Stimulated activated CD8-positive, alpha-beta memory T cell treated with anti-CD3 and anti-CD28 coated beads, Interleukin-7, amount 100 ng/mL, for 4 hours (primary cell): ENCODE results near the gene TNNT2.

Experiments used
- DNase-seq, 2 donors: peaks; one replicate each; pipeline ENCODE4 v3.0.0-alpha.2; 2020; ENCODE audit warnings: low read depth in 2 of 2

TNNT2 gene

DNA sequence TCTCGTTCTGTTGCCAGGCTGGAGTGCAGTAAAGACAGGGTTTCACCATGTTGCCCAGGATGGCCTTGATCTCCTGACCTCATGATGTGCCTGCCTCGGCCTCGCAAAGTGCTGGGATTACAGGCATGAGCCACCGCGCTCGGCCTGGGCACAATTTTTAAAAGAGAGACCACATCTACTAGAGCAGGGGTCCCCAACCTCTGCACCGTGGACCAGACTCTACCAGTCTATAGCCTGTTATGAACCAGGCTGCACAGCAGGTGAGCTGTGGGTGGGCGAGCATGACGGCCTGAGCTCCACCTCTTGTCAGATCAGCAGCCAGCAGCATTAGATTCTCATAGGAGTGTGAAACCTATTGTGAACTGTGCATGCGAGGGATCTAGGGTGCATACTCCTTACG, 20.8 kb downstream of the TNNT2 start:
- no peak for DNase-seq

DNA sequence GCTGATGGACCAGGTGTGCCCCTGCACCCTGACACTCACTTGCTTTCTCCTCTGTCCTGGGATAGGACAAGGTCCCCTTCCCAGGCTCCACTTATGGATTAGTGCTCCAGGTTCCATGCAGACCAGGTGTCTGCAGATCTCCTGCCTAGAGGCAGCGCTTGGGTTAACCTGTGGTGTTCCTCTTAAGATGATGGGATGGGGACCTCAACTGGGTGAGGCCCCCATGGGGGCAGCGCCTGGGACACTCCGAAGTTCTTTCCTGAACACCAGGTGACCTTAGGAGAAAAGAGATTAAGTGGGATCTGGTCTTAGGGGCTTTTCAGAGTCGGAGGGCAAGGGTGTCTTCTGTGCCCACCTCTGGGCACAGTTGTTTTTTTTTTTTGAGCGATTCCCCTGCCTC, 21.2 kb downstream of the TNNT2 start:
- DNase-seq = no peak

DNA sequence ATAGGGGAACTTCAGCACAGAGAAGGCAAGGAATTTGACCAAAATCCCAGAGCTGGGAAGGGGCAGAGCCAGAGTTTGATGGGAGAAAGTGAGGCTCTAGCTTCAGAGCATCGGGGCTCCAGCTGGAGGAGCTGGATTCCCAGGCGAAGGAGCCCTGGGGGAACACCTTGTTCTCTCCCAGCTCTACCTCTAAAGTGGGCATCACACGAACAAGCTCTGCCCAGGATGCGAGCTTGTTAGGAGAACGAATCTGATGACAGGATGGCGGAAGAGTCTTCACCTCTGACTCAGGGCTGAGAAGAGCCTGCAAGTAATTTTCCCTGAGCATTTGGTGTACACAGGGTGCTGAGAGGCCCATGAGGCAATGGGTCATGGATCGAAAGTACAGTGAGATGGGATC, 22.0 kb downstream of the TNNT2 start:
- DNase-seq = no peak

DNA sequence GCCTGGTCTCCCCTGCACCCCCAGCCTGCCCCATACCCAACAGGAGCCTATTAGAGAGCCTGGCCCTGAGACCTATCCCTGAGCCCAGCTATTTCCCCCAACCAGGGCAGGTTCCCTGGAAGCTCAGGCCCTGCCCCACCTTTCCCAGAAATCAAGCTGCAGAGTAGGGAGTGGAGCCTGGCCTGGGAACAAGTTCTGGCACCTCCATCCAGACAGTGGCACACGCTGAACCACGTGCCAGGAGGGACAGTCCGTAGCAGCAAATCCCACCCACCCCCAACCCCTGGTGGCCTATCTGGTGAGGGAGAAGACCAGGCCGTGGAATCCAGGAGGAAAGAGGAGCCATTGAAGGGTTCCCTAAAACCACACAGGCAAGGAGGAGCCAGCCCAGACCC, 22.6 kb downstream of the TNNT2 start:
- DNase-seq = no peak

DNA sequence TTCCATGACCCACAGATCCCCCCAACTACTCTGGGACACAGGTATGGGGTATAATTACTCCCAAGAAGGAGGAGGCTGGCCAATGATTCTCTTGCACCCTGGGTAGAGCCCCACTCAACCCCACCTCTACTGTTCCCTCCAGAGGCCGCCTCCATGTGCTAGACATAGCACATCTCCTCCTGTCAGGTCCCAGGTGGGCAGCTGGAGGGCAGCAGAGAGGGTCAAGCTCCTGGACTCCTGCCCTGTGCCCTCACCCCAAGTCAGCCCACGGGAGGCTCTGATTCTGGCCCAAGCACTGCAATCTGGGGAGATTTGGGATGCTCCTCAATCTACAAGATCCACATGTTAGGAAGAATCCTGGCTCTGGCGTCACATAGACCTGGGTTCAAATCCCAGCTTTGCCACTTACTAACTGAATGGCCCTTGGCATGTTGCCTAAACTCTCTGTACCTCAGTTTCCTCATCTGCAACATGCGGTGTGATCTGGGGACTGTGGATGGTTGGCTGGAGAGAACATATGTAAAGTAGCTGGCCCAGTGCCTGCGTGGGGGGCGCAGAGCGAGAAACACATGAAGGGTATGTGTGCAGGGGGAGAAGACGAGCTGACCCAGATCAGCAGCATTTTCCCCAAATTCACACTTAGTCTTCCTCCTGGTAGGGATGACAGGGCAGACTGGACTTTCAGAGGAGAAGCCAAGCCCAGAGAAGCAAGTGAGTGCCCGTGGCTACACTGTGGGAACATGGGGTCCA, 23.2 kb downstream of the TNNT2 start:
- no peak for DNase-seq

DNA sequence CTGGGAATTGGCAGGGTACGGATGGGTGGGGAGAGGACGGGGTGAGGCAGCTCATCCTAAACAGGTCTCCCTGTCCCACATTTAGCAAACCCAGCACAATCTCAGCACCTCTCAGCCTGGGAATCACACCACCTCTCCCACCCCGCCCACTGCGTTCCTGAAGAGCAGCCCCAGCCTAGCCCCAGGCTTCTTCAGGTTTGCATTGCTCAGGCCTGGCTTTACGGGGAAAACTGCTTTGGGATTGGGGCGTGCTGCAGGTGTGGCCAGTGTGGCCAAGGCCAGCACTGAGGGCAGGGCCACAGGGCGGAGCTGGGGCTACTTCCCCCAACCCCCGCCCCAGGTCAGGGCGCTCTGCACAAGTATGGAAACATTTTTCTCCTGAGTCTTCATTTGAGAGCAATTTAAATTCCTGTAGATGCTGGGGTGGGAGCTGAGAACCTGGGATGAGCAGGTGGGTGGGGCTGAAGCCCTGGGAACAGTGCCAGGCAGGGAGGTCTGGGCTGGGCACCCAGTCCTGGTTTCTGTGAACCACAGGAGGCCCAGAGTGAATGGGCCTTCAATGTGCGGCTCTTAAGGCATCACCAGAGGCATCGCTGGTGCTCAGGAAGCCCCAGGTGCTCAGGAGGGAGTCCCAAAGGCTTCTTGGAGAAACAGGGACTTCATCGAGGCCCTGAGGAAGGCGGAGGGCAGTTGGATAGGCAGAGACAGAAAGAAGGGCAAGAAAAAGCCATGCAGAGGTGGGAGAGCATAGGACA, 24.1 kb downstream of the TNNT2 start:
- no peak for DNase-seq

DNA sequence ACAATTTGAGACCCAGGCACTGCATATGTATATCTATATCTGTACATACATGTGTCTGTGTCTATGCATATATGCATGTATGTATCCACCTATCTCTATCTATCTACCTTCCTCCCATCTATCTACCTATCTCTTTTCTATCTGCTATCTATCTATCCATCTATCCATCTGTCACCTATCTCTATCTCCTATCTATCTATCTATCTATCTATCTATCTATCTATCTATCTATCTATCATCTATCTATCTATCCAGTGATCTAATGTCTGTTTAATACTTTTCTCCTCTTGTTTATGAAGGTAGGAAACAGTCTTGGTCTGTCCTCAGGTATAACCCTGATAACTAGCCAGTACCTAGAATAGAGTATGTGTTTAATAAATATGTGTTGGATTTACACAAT, 25.9 kb downstream of the TNNT2 start:
- DNase-seq = no peak

DNA sequence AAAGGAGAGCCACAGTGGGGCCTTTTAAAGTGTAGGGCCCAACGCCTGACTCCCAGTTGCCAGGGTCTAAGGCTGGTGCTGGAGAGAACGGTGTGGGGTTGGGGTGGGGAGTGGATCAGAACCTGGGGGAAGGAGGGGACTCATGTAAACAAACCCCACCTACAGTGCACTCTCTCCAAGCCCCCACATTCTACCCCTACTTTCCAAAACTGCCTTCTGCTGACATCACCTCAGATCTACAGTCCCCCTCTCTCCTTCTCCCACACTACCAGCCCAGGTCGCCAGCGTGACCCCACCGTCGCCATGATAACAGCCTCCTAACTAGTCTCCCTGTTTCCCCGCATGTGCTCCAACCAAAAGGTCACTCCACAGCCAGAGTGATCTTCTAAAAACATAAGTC, 26.6 kb downstream of the TNNT2 start:
- DNase-seq = no peak

DNA sequence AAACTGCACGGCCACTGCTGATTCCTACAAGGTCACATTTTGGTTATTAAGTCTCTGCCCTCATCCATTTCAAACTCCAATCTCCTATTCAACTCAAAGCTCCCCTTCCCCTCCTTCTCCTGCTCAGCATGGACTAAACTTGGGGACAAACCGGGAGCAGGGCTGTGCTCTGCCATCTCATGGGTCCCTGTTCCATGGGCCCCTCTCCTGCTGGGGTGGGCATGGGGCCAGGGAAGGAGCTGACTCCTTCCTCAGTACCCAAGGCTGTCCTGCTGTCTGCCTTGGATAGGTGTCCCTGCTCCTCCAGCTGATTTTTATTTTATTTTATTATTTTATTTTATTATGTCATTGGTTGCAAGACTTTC, 27.1 kb downstream of the TNNT2 start:
- DNase-seq = no peak

DNA sequence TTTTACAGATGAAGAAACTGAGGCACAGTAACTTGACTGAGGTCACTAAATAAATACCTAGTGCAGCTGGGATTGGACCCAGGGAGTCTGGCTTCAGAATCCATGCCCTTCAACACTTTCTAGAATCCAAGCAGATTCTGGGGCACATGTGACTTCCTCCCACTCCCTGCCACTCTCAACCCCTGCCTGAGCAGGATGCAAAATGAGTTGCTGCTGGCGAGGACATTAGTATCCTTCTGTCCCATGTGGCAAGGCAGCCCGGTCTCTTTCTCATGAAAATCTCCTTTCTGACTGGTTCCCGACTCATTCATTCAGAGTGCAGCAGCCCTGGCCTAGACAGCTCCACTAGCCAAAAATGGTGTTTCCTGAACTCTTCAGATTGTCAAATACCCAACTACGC, 28.4 kb downstream of the TNNT2 start:
- no peak for DNase-seq

DNA sequence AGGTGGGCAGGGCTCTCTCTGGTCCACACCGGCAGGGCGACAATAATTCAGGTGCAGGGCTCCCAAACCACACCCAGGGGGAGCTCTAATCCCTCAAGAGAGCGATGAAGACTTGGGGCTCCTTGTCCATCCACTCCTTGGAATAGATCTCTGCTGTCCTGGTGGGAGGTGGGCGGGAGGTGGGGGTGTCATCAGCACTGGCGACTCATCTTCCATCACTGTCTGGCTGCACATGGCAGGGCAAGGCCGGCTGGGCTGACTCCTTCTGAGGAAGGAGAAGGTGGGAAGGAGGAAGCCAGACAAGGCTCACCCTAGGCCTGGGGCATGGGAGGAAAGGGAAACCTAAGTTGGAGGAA, 29.3 kb downstream of the TNNT2 start:
- no peak for DNase-seq

DNA sequence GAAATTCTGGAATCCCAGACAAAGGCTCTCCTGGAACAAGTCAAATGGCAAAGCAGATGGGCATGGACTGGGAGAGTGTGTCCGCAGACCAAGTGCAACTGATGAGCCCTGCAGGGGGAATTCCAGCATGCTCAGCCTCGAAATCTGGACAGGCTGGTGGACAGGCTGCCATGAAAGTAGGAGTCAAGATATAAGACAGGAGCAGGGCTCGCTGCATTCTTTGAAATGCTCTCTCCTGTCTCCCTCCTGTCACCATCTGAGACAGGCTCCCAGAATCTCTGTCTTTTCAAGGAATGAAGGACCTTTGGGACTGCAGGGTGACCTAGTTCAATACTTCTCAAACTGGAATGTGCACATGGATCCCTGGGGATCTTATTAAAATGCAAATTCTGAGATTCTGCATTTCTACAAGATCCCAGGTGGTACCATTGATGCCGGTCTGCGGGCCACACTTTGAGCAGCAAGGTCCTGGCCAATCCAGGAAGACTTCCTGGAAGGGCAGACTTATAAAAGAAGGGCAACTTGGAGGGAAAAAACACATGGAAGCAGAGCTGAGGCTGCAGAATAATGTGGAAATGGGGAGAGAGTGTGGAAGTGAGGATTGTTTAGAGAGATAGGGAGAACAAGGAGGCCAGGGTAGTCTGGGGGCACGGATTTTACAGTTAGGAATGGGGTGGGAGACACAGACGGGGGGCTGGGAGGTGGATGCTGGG, 29.8 kb downstream of the TNNT2 start:
- no peak for DNase-seq

DNA sequence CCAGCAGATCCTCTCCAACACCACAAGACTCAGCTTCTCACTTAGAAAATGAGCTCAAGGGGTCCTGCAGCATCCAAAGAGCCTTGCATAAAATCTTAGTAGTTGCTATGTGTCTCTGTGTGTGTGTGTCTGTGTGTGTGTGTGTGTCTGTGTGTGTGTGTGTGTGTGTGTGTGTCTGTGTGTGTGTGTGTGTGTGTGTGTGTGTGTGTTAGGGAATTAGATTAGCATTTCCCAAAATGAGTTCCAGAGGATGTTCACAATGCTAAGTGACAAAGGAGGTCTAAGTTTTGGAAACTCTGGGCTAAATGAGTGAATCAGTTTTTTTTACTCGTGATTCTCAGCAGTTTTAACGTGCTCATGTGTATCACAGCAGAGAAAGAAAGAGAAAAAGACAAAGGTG, 30.5 kb downstream of the TNNT2 start:
- DNase-seq = no peak

DNA sequence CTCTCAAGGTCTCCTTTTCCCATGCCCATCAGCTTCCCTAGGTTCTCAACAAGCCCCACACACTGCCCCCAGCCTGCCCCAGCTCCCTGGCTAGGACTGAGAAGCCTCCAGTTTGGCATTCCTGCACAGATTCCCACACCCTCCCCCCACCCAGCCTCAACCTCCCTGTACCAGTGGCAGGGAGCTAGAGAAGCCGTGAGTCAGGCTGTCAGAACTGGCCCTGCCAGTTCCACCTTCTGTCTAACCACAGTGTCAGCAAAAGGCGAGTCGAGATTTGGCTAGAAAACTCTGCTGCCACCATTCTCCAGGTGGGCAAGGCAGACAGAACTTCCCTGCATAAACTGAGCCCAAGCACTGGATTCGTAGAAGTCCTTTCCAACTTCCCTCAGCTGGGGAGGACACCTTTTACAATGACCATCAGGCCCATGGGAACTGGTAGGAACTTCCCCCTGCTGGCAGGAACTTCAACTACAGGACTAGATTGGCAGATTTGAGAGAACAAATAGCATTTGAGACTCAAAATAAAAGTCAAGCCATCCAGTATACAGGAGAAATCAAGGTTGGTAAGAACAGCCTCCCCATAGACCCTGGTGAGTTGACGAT, 31.0 kb downstream of the TNNT2 start:
- no peak for DNase-seq

DNA sequence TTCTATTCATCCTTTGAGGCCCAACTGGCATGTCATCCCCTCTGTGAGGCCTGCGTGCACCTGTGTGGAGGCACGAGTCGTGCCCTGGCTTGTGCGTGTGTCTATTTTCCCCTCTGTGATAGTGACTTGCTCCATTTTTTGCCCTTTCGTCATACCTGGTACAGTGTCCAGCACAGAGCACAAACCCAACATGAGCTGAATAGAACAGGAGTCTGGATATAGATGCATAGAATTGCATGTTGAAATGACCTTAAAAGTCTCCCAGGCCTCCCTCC, 32.5 kb downstream of the TNNT2 start:
- no peak for DNase-seq

DNA sequence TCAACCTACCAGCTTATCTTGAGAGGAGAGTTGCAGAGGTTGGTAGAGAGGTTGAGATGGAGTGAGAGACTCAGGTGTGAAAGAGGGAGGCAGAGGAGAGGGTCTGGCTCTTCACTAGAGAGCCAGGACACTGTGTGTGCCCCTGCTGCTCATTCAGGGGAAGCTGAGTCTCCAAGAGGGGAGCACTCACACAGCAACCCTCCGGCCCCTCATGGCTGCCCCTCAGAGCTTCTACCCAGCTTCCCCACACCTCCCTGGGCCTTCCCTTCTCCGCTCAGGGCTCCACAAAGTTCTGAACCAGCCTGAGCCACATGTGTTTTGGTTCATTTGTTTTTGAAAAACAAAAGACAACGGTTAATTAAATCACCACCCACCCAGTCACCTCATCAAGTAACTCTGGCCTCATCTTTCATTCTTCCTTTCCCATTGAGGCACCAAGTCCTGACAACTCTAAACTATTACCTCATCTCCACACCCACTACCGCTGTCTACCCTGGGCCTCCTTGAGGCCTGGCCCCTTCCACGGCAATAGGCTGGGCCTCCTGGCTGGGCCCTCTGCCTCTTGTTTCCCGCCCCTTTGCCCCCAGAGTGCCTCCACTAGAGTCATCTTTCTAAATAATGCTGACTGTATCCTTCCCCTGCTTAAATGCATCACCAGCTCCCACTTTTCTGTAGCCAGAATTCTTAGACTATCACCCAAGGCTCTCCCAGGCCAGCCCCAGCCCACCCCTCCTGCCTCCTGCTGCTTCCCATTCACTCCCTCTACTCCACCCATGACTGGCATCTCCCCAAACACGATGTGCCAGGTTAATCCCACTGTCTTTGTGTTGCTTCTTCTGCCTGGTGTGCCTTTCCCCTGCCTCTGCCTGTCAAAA, 33.0 kb downstream of the TNNT2 start:
- no peak for DNase-seq

DNA sequence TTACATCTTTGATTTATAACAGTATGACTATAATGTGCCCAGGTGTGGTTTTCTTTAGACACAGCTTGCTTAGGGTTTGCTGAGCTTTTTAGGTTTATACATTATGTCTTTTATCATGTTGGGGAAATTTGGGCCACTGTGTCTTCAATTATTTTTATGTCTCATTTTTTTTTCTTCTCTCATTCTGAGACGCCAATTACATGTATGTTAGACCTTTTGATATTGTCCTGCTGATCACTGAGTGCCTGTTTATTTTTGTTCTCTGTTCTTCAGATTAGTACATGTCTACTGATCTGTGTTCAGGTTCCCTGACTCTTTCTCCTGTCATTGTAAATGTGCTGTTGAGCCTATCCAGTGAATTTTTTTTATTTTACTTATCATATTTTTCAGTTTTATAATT, 36.1 kb downstream of the TNNT2 start:
- DNase-seq = no peak

DNA sequence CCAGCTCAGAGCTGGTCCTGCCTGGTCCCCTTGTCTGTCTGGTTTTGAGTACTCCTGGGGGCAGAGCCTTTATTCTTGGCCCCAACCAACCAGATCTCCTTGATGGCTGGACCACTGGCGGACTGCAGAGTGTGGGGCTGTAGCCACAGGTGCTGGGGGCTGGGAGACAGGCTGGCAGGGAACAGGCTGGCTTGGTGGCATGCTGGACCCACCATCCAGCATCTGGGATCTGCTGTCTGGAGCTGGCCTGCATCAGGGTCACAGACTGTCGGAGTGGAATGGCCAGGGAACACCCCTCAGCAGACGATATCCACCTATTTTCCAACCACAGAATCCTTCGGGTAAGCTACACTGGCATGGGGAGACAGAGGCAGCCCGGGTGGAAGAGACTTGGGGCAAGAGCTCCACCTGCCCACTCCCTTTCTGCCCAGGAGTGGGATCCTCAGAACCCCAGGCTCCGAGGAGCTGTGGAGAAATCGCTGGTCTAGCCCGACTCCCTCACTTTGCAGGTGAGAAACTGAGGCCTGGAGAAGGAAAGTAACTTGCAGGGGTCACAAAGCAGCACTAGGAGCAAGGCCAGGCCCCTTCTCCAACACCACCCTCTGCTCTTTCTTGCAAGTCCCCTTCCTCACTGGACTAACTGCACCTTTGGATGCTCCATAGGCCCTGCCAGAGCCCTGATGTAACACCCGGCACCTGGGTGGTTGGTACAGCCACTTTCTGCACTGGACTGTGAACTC, 40.6 kb downstream of the TNNT2 start:
- DNase-seq = no peak

DNA sequence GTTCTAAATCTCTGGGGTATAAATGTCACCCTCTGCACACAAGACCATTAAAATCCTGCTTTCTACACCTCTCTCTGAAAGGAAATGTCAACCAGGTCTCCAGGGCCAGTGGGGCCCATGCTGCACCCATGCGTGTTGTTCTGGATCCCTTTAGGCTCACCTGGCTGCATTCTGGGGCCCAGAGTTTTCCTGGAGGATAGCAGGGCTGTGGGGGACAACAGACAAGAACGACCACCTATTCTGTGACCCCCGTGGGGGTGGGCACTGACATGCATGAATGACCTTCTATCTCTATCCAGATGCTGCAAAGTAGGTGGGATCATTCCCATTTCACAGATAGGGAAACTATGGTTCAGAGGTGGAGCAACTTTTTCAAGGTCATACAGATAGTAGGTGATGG, 41.6 kb downstream of the TNNT2 start:
- DNase-seq = no peak

DNA sequence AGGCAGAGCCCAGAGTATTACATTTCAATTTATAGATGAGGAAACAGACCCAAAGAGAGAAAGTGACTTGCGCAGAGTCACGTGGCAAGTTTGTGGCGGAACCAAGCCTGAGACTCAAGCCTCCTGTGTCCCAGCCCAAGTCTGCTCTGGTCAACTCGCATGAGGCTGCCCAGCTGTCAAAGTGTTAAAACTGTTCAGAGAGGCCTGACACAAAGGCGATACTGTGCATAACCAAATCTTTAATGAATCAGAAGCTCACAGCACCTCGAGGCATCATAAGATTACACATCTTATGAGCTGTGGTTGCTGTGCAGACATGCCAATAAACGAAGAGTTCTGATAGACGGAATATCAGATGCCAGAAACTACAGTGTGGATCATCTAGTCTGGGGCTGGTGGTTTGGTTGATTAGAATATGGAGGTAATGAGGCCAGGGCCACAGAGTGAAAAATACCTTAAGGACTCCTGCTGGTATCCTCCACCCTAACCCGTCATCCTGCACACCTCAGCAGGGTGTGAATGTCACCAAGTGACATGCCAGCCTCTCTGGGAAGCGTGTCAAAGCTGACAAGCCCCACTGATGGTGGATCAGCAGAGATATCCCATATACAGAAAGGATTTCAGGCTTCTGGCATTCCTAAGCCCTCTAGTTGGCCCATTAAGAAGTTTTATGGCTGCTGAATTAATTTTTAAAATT, 42.2 kb downstream of the TNNT2 start:
- DNase-seq = no peak
